ENCODE measurements around the gene AVPR1B. TPM values are rescaled to one million over a fixed set of nuclear protein-coding genes. Genes with fewer than 3 reads are reported as not detected.

AVPR1B gene
- total RNA-seq, 1 experiment from 2014 or later = not detected

DNA sequence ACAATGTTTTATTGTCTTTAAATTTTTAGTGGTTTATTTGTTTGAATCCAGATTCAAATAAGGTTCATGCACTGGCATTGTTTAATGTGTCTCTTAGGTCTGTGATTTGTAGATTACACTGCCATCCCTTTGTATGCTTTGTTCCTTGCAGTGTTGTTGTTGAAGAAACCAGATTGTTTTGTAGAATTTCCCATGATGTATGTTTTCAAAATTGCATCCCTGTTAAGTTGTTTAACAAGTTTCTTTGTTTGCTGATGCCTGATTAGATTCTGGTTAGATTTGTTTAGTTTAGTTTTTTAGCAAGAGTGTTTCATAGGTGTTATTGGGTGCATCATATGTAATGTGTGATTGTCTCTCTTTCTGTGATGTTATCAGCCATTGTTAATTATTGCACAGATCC lies 5.5 kb upstream of the AVPR1B start:
- no peak overlapping the region for H4K91ac ChIP-seq (ENCODE audit: insufficient read length, low read depth, low read length)
- no peak overlapping the region for H2AK5ac ChIP-seq (ENCODE audit: insufficient read length, low read length)
- H4K8ac ChIP-seq (replicated peaks; ENCODE audit: insufficient read length, low read depth, low read length) = no peak overlapping the region
- H3K9me3 Mint-ChIP-seq = peaks cover 22 to 24% of the 10 kb centered on the region in 2 experiments
- no peak overlapping the region for H2BK120ac ChIP-seq (ENCODE audit: low read depth, low read length, poor library complexity, severe bottlenecking)
- no peak overlapping the region for H3K27ac ChIP-seq (ENCODE audit: insufficient read length, low read depth, low read length)
- H3K23ac ChIP-seq (ENCODE audit: insufficient read length, low read depth, low read length) = no peak overlapping the region
- no peaks in the 10 kb centered on the region for H3K4me1 ChIP-seq (ENCODE audit: insufficient read depth, low read length)
- H2BK20ac ChIP-seq (ENCODE audit: low read depth, low read length, poor library complexity, severe bottlenecking) = no peak overlapping the region
- no peaks in the 10 kb centered on the region for H3K9me3 ChIP-seq (ENCODE audit: control insufficient read depth, low read depth, low read length)
- no peak overlapping the region for H3T11ph ChIP-seq (ENCODE audit: low read length)
- H3K4me2 ChIP-seq (ENCODE audit: insufficient read depth, insufficient read length, low read length) = no peak overlapping the region
- no peak overlapping the region for H3K18ac ChIP-seq (ENCODE audit: insufficient read length, low read depth, low read length)
- H3K4ac ChIP-seq (ENCODE audit: low read depth, low read length) = no peak overlapping the region
- peaks cover 3% of the 10 kb centered on the region; the same call in 1 of the 2 replicates for H3K27me3 ChIP-seq (ENCODE audit: insufficient read depth, low read length)
- DNase-seq = no peak
- TF ChIP-seq, protein P1, sequence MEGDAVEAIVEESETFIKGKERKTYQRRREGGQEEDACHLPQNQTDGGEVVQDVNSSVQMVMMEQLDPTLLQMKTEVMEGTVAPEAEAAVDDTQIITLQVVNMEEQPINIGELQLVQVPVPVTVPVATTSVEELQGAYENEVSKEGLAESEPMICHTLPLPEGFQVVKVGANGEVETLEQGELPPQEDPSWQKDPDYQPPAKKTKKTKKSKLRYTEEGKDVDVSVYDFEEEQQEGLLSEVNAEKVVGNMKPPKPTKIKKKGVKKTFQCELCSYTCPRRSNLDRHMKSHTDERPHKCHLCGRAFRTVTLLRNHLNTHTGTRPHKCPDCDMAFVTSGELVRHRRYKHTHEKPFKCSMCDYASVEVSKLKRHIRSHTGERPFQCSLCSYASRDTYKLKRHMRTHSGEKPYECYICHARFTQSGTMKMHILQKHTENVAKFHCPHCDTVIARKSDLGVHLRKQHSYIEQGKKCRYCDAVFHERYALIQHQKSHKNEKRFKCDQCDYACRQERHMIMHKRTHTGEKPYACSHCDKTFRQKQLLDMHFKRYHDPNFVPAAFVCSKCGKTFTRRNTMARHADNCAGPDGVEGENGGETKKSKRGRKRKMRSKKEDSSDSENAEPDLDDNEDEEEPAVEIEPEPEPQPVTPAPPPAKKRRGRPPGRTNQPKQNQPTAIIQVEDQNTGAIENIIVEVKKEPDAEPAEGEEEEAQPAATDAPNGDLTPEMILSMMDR (conservative IDR thresholded peaks at IDR 0.05) = no peak
- no peaks in the 10 kb centered on the region for H3K79me2 ChIP-seq (ENCODE audit: insufficient read depth, low read length)
- H4K20me1 ChIP-seq (ENCODE audit: control insufficient read depth, insufficient read depth, insufficient read length) = no peaks in the 10 kb centered on the region
- H3K79me1 ChIP-seq (ENCODE audit: insufficient read depth, low read depth, low read length, poor library complexity, severe bottlenecking) = no peaks in the 10 kb centered on the region
- no peak overlapping the region for H2AFZ ChIP-seq (ENCODE audit: low read length)
- H3K27ac Mint-ChIP-seq = no peak overlapping the region
- peaks cover 4% of the 10 kb centered on the region for H3K23me2 ChIP-seq (ENCODE audit: insufficient read length, low read depth, low read length, poor library complexity, severe bottlenecking)
- no peak overlapping the region for H3K4me3 Mint-ChIP-seq
- no peak overlapping the region for H2BK15ac ChIP-seq (ENCODE audit: low read depth, low read length)
- peaks cover 0 to 16% (median 3%) of the 10 kb centered on the region in 3 experiments; a peak in 3 of 7 replicates for H3K36me3 Mint-ChIP-seq (ENCODE audit: insufficient read depth in 1 of 3, low read depth in 3 of 3)
- peaks cover 22% of the 10 kb centered on the region for H3K27me3 Mint-ChIP-seq (ENCODE audit: low read depth)
- no peak overlapping the region for H4K5ac ChIP-seq (ENCODE audit: insufficient read length, low read depth, low read length)
- no peak overlapping the region for H2BK5ac ChIP-seq (ENCODE audit: insufficient read length, low read length)
- no peak overlapping the region for H3K9ac ChIP-seq (ENCODE audit: extremely low read depth, insufficient read length, low read length)
- no peak overlapping the region for H3K14ac ChIP-seq (ENCODE audit: insufficient read depth, low read length)
- H2BK12ac ChIP-seq (ENCODE audit: insufficient read length, low read depth, low read length) = no peak overlapping the region
- H3K56ac ChIP-seq (ENCODE audit: insufficient read length, low read depth, low read length) = no peak overlapping the region
- peaks cover 5 to 6% of the 10 kb centered on the region in 2 experiments for H3K4me1 Mint-ChIP-seq
